ENCODE results near the gene JARID2. TPM values are rescaled to one million over a fixed set of nuclear protein-coding genes. Genes with fewer than 3 reads are reported as not detected.

JARID2 gene
- total RNA-seq, 1 donor from 2014 or later: 12.5 TPM

- no peaks in the 10 kb centered on the region for H3K9me3 Mint-ChIP-seq (ENCODE audit: unreplicated experiment)
- DNase-seq (ENCODE audit: extremely low spot score, unreplicated experiment): no peak
- no peak overlapping the region for H3K27ac Mint-ChIP-seq (ENCODE audit: unreplicated experiment)
- peaks cover 43% of the 10 kb centered on the region for H3K4me1 Mint-ChIP-seq (ENCODE audit: unreplicated experiment)
- no peaks in the 10 kb centered on the region for H3K27me3 Mint-ChIP-seq (ENCODE audit: unreplicated experiment)
- peaks cover 33% of the 10 kb centered on the region for H3K36me3 Mint-ChIP-seq (ENCODE audit: unreplicated experiment)
- TF ChIP-seq, protein P1, sequence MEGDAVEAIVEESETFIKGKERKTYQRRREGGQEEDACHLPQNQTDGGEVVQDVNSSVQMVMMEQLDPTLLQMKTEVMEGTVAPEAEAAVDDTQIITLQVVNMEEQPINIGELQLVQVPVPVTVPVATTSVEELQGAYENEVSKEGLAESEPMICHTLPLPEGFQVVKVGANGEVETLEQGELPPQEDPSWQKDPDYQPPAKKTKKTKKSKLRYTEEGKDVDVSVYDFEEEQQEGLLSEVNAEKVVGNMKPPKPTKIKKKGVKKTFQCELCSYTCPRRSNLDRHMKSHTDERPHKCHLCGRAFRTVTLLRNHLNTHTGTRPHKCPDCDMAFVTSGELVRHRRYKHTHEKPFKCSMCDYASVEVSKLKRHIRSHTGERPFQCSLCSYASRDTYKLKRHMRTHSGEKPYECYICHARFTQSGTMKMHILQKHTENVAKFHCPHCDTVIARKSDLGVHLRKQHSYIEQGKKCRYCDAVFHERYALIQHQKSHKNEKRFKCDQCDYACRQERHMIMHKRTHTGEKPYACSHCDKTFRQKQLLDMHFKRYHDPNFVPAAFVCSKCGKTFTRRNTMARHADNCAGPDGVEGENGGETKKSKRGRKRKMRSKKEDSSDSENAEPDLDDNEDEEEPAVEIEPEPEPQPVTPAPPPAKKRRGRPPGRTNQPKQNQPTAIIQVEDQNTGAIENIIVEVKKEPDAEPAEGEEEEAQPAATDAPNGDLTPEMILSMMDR (IDR thresholded peaks at IDR 0.05): no peak
- H3K4me3 Mint-ChIP-seq (ENCODE audit: unreplicated experiment): no peak overlapping the region
These were observed 261.9 kb downstream of the JARID2 start for GRCh38 chr6:15507746-15508145.

DNA sequence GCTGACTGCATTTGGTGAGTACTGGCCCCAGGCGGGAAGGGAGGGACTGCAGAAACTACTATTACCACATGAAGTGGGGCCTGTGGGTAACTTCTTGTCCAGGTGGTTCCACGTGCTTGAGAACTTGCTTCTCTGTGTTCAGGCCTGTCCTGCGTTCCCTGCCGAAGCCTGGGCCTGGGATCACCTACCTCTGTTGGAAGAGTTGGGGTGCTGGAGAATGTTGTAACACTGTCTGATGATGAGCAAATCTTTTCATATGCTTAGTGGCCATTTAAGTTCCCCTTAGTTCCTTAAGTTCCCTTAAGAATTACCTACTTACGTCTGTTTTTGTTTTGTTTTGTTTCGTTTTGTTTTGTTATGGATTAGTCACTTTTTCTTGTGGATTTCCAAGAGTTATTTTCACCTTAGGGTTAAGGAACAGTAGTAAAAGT lies 262.6 kb downstream of the JARID2 start:
- Mint-ChIP-seq H3K27me3 (ENCODE audit: unreplicated experiment) (no peaks in the 10 kb centered on the region), H3K36me3 (ENCODE audit: unreplicated experiment) (peaks cover 32% of the 10 kb centered on the region), H3K4me1 (ENCODE audit: unreplicated experiment) (peaks cover 36% of the 10 kb centered on the region), H3K4me3 (ENCODE audit: unreplicated experiment) (no peak overlapping the region), H3K27ac (ENCODE audit: unreplicated experiment) (no peak overlapping the region), H3K9me3 (ENCODE audit: unreplicated experiment) (no peaks in the 10 kb centered on the region)
- TF ChIP-seq, protein P1 (IDR thresholded peaks at IDR 0.05): no peak
- DNase-seq (ENCODE audit: extremely low spot score, unreplicated experiment): no peak

- no peaks in the 10 kb centered on the region for H3K27me3 Mint-ChIP-seq (ENCODE audit: unreplicated experiment)
These were observed 263.1 kb downstream of the JARID2 start for GRCh38 chr6:15508931-15509330.

GRCh38 chr6:15509335-15509933 lies 263.6 kb downstream of the JARID2 start:
- Mint-ChIP-seq H3K9me3 (ENCODE audit: unreplicated experiment) (no peaks in the 10 kb centered on the region), H3K36me3 (ENCODE audit: unreplicated experiment) (peaks cover 41% of the 10 kb centered on the region), H3K27me3 (ENCODE audit: unreplicated experiment) (no peaks in the 10 kb centered on the region), H3K4me3 (ENCODE audit: unreplicated experiment) (no peak overlapping the region), H3K4me1 (ENCODE audit: unreplicated experiment) (peaks cover 27% of the 10 kb centered on the region), H3K27ac (ENCODE audit: unreplicated experiment) (no peak overlapping the region)
- no peak for DNase-seq (ENCODE audit: extremely low spot score, unreplicated experiment)
- TF ChIP-seq, protein P1 (IDR thresholded peaks at IDR 0.05): no peak

More at GRCh38 chr6:15508931-15509330, 263.1 kb downstream of the JARID2 start:
- TF ChIP-seq, protein P1 (IDR thresholded peaks at IDR 0.05): no peak
- peaks cover 36% of the 10 kb centered on the region for H3K36me3 Mint-ChIP-seq (ENCODE audit: unreplicated experiment)
- no peaks in the 10 kb centered on the region for H3K9me3 Mint-ChIP-seq (ENCODE audit: unreplicated experiment)
- H3K4me1 Mint-ChIP-seq (ENCODE audit: unreplicated experiment): peaks cover 32% of the 10 kb centered on the region
- DNase-seq (ENCODE audit: extremely low spot score, unreplicated experiment): no peak
- H3K4me3 Mint-ChIP-seq (ENCODE audit: unreplicated experiment): no peak overlapping the region
- H3K27ac Mint-ChIP-seq (ENCODE audit: unreplicated experiment): no peak overlapping the region

GRCh38 chr6:15510121-15510520 lies 264.3 kb downstream of the JARID2 start:
- H3K4me1 Mint-ChIP-seq (ENCODE audit: unreplicated experiment): peaks cover 20% of the 10 kb centered on the region
- TF ChIP-seq, protein P1 (IDR thresholded peaks at IDR 0.05): no peak
- no peaks in the 10 kb centered on the region for H3K9me3 Mint-ChIP-seq (ENCODE audit: unreplicated experiment)
- peaks cover 46% of the 10 kb centered on the region for H3K36me3 Mint-ChIP-seq (ENCODE audit: unreplicated experiment)
- H3K27me3 Mint-ChIP-seq (ENCODE audit: unreplicated experiment): no peaks in the 10 kb centered on the region
- H3K4me3 Mint-ChIP-seq (ENCODE audit: unreplicated experiment): no peak overlapping the region
- no peak for DNase-seq (ENCODE audit: extremely low spot score, unreplicated experiment)
- H3K27ac Mint-ChIP-seq (ENCODE audit: unreplicated experiment): no peak overlapping the region

Data from osteocyte (in vitro differentiated cells).